ENCODE results near the gene CCDC61.

CCDC61 gene

DNA sequence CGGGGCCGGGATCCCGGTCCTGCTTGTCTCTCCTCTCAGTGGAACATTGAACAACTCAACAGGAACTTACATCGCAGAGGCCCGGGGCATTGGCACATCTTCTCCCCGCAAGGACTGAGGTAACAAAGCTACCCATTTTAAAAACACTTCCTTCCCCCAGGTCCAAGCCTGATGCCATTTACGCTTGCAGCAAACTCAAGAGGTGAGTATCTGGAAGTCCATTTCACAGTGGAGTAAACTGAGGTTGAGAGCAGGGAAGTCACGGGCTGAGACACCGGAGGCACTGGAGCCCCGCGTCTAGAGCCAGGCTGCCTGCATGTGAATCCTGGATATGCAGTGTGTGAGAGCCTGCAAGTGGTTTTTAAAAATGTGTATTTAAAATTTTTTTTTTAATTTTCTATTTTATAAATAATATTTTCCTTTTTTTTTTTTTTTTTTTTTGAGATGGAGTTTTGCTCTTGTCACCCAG, 28.1 kb downstream of the CCDC61 start:
- Histone ChIP-seq H3K27ac (ENCODE audit: low read depth, low read length) (no peak overlapping the region), H4K8ac (ENCODE audit: low read depth, low read length) (no peak overlapping the region), H3K79me1 (ENCODE audit: low read length) (no peaks in the 10 kb centered on the region), H3K4me1 (ENCODE audit: control insufficient read depth, low read depth, low read length) (no peaks in the 10 kb centered on the region), H4K5ac (ENCODE audit: low read length) (no peak overlapping the region), H2BK5ac (ENCODE audit: low read length) (no peak overlapping the region), H3K27me3 (ENCODE audit: insufficient read depth, low read length, poor library complexity) (no peaks in the 10 kb centered on the region), H2BK120ac (ENCODE audit: low read depth, low read length) (no peak overlapping the region), H3K9ac (ENCODE audit: low read length) (no peak overlapping the region), H2BK15ac (replicated peaks; ENCODE audit: low read depth) (no peak overlapping the region), H3K36me3 (ENCODE audit: control insufficient read depth, insufficient read depth, low read length) (no peaks in the 10 kb centered on the region), H3K18ac (ENCODE audit: low read length) (no peak overlapping the region), H3K79me2 (ENCODE audit: control insufficient read depth, insufficient read depth, low read length) (no peaks in the 10 kb centered on the region), H2AK5ac (ENCODE audit: low read length) (no peak overlapping the region), H3K4me2 (ENCODE audit: low read length) (no peak overlapping the region), H3K56ac (ENCODE audit: low read length) (no peak overlapping the region), H3K23ac (ENCODE audit: low read length) (no peak overlapping the region), H3K4ac (ENCODE audit: low read depth, low read length) (no peak overlapping the region), H3K4me3 (ENCODE audit: low read length) (no peak overlapping the region)
- no CpG with 5 or more reads among the region's 11 CpGs for WGBS (ENCODE audit: extremely low coverage, insufficient coverage, low lambda C conversion rate)
- DNase-seq, result no peak

DNA sequence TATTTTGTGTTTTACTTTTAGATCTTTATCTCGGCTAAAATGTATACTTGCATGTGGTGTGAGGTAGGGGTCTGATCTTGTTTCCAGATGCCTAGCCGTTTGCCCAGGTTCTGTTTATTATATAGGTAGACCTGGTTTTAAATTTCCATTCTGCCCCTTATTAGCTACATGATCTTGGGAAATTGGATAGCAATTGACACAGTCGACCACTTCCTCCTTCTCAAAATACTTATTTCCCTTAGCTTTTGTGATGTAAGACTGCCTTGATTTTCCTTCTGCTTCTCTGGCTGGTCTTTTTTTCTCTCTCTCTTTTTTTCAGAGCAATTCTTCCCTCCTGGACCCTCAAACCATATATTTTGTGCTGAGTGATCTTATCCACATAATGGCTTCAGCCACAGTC, 30.6 kb downstream of the CCDC61 start:
- no peaks in the 10 kb centered on the region for H3K27me3 ChIP-seq (ENCODE audit: insufficient read depth, low read length, poor library complexity)
- H2BK15ac ChIP-seq (replicated peaks; ENCODE audit: low read depth), result no peak overlapping the region
- H3K9ac ChIP-seq (ENCODE audit: low read length), result no peak overlapping the region
- no peak overlapping the region for H2BK5ac ChIP-seq (ENCODE audit: low read length)
- H3K79me1 ChIP-seq (ENCODE audit: low read length), result no peaks in the 10 kb centered on the region
- no peak overlapping the region for H4K8ac ChIP-seq (ENCODE audit: low read depth, low read length)
- WGBS (ENCODE audit: extremely low coverage, insufficient coverage, low lambda C conversion rate), result no CpG with 5 or more reads among the region's 3 CpGs
- no peak overlapping the region for H3K23ac ChIP-seq (ENCODE audit: low read length)
- no peak overlapping the region for H4K5ac ChIP-seq (ENCODE audit: low read length)
- no peaks in the 10 kb centered on the region for H3K4me1 ChIP-seq (ENCODE audit: control insufficient read depth, low read depth, low read length)
- H3K18ac ChIP-seq (ENCODE audit: low read length), result no peak overlapping the region
- no peak overlapping the region for H3K56ac ChIP-seq (ENCODE audit: low read length)
- H3K79me2 ChIP-seq (ENCODE audit: control insufficient read depth, insufficient read depth, low read length), result no peaks in the 10 kb centered on the region
- no peak overlapping the region for H3K4me2 ChIP-seq (ENCODE audit: low read length)
- no peak overlapping the region for H3K4me3 ChIP-seq (ENCODE audit: low read length)
- H3K27ac ChIP-seq (ENCODE audit: low read depth, low read length), result no peak overlapping the region
- no peaks in the 10 kb centered on the region for H3K36me3 ChIP-seq (ENCODE audit: control insufficient read depth, insufficient read depth, low read length)
- no peak overlapping the region for H3K4ac ChIP-seq (ENCODE audit: low read depth, low read length)
- DNase-seq, result no peak
- H2BK120ac ChIP-seq (ENCODE audit: low read depth, low read length), result no peak overlapping the region
- H2AK5ac ChIP-seq (ENCODE audit: low read length), result no peak overlapping the region

DNA sequence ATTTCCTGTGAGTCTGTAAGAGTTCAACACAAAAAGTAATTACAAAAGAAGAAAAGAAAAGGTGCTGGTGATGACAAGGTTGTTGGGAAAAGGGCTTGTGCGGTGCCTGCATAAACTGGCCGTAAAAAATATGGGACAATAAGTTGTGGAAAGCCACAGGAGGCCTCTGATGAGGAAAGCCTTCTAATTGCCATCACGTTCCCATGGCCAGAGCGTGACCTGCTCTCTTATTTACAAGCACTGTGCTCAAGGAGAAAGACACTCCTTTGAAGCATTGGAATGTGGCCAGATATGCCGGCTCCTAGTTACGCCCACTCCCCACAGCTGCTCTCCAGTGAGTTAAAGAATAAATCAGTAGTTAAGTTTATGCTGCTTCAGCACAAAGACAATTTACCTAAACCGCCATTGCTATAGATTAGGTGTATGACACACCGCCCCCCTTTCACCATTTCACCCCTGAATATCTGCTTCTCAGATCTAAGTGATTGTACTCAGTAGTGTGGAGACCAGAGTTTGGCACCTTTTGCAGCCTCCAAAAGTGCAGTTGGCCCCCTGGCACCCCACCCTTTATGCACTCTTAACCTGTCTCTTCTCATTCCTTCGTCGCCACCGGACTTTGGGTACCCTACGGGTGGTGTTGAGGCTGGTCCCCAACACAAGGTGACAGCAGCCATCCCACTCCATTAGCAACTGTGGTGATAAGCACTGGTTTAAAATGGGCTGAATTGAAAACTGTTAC, 35.7 kb downstream of the CCDC61 start:
- no peak overlapping the region for H3K23ac ChIP-seq (ENCODE audit: low read length)
- H3K36me3 ChIP-seq (ENCODE audit: control insufficient read depth, insufficient read depth, low read length), result no peaks in the 10 kb centered on the region
- H3K27ac ChIP-seq (ENCODE audit: low read depth, low read length), result no peak overlapping the region
- H3K56ac ChIP-seq (ENCODE audit: low read length), result no peak overlapping the region
- no peaks in the 10 kb centered on the region for H3K79me1 ChIP-seq (ENCODE audit: low read length)
- no peak overlapping the region for H2AK5ac ChIP-seq (ENCODE audit: low read length)
- no peak overlapping the region for H2BK5ac ChIP-seq (ENCODE audit: low read length)
- WGBS (ENCODE audit: extremely low coverage, insufficient coverage, low lambda C conversion rate), result no CpG with 5 or more reads among the region's 12 CpGs
- no peak overlapping the region for H3K4me2 ChIP-seq (ENCODE audit: low read length)
- H4K5ac ChIP-seq (ENCODE audit: low read length), result no peak overlapping the region
- H3K9ac ChIP-seq (ENCODE audit: low read length), result no peak overlapping the region
- no peaks in the 10 kb centered on the region for H3K4me1 ChIP-seq (ENCODE audit: control insufficient read depth, low read depth, low read length)
- H2BK120ac ChIP-seq (ENCODE audit: low read depth, low read length), result no peak overlapping the region
- no peaks in the 10 kb centered on the region for H3K27me3 ChIP-seq (ENCODE audit: insufficient read depth, low read length, poor library complexity)
- DNase-seq, result no peak
- H3K4me3 ChIP-seq (ENCODE audit: low read length), result no peak overlapping the region
- H2BK15ac ChIP-seq (replicated peaks; ENCODE audit: low read depth), result no peak overlapping the region
- H3K18ac ChIP-seq (ENCODE audit: low read length), result no peak overlapping the region
- H3K4ac ChIP-seq (ENCODE audit: low read depth, low read length), result no peak overlapping the region
- no peak overlapping the region for H4K8ac ChIP-seq (ENCODE audit: low read depth, low read length)
- H3K79me2 ChIP-seq (ENCODE audit: control insufficient read depth, insufficient read depth, low read length), result no peaks in the 10 kb centered on the region

DNA sequence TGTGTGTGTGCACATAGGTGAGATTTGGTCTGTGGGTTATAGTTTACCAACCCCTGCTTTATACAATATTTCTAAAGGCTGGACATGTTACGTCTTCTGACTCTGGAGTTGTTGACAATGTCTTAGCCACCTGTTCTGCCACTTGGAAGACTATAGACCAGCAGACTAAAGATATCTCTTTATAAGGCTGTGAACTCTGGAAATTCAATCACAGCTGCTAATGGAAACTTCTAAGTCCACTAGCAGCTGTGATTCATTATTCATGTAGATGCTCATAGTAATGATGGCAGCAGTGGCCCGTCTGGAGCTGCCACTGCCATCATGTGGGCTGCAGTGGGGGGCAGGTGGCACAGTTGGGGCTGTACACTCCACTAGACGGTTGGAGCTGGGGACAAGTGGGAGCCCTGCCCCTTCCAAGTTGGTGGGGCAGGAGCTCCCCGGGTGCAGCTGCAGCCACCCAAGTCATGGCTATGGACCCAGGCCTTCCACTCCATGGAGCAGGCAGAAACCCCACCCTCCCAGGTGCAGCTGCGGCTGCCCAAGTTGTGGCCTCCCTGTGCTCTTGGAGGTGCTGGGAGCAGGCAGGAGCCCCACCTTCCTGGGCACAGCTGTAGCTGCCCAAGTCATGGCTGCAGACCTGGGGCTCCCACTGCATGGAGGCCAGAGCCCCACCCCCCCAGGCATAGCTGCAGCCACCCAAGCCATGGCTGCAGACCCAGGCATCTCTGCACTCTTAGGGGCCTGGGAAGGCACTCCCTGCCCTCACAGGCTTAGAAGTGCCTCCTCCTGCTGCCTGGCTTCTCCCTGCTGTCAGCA, 36.7 kb downstream of the CCDC61 start:
- Histone ChIP-seq H2AK5ac (ENCODE audit: low read length) (no peak overlapping the region), H3K27me3 (ENCODE audit: insufficient read depth, low read length, poor library complexity) (no peaks in the 10 kb centered on the region), H3K27ac (ENCODE audit: low read depth, low read length) (no peak overlapping the region), H3K4me3 (ENCODE audit: low read length) (no peak overlapping the region), H3K9ac (ENCODE audit: low read length) (no peak overlapping the region), H2BK5ac (ENCODE audit: low read length) (no peak overlapping the region), H2BK15ac (replicated peaks; ENCODE audit: low read depth) (no peak overlapping the region), H4K5ac (ENCODE audit: low read length) (no peak overlapping the region), H3K36me3 (ENCODE audit: control insufficient read depth, insufficient read depth, low read length) (no peaks in the 10 kb centered on the region), H3K4me1 (ENCODE audit: control insufficient read depth, low read depth, low read length) (no peaks in the 10 kb centered on the region), H3K4ac (ENCODE audit: low read depth, low read length) (no peak overlapping the region), H3K23ac (ENCODE audit: low read length) (no peak overlapping the region), H2BK120ac (ENCODE audit: low read depth, low read length) (no peak overlapping the region), H4K8ac (ENCODE audit: low read depth, low read length) (no peak overlapping the region), H3K4me2 (ENCODE audit: low read length) (no peak overlapping the region), H3K18ac (ENCODE audit: low read length) (no peak overlapping the region), H3K56ac (ENCODE audit: low read length) (no peak overlapping the region), H3K79me2 (ENCODE audit: control insufficient read depth, insufficient read depth, low read length) (no peaks in the 10 kb centered on the region), H3K79me1 (ENCODE audit: low read length) (no peaks in the 10 kb centered on the region)
- no peak for DNase-seq
- no CpG with 5 or more reads among the region's 5 CpGs for WGBS (ENCODE audit: extremely low coverage, insufficient coverage, low lambda C conversion rate)

DNA sequence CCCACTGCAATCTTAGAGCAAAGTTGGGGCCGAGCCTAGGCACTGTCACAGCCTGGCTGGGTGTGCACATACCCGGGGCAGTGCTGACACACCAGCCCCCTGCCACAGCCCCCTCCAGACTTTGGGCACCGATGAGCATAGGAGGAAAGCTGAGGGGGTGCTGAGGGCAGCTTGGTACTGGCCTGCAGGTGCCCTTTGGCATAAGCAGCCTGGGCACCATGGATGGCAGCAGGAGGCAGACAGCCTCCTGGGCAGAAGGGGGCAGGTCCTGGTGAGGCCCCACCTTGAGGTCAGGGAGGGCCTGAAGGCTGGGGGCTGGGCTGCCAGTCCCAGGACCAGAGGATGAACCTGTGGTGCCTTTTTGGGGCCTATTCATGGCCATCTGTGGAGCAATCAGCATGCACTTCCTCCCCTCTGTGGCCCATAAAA, 37.3 kb downstream of the CCDC61 start:
- no peak for DNase-seq
- Histone ChIP-seq H3K4me2 (ENCODE audit: low read length) (no peak overlapping the region), H3K27me3 (ENCODE audit: insufficient read depth, low read length, poor library complexity) (no peaks in the 10 kb centered on the region), H3K18ac (ENCODE audit: low read length) (no peak overlapping the region), H3K4ac (ENCODE audit: low read depth, low read length) (no peak overlapping the region), H3K4me1 (ENCODE audit: control insufficient read depth, low read depth, low read length) (no peaks in the 10 kb centered on the region), H2BK15ac (replicated peaks; ENCODE audit: low read depth) (no peak overlapping the region), H2BK5ac (ENCODE audit: low read length) (no peak overlapping the region), H4K5ac (ENCODE audit: low read length) (no peak overlapping the region), H2BK120ac (ENCODE audit: low read depth, low read length) (no peak overlapping the region), H3K79me1 (ENCODE audit: low read length) (no peaks in the 10 kb centered on the region), H3K23ac (ENCODE audit: low read length) (no peak overlapping the region), H3K79me2 (ENCODE audit: control insufficient read depth, insufficient read depth, low read length) (no peaks in the 10 kb centered on the region), H3K27ac (ENCODE audit: low read depth, low read length) (no peak overlapping the region), H4K8ac (ENCODE audit: low read depth, low read length) (no peak overlapping the region), H3K9ac (ENCODE audit: low read length) (no peak overlapping the region), H3K56ac (ENCODE audit: low read length) (no peak overlapping the region), H3K4me3 (ENCODE audit: low read length) (no peak overlapping the region), H3K36me3 (ENCODE audit: control insufficient read depth, insufficient read depth, low read length) (no peaks in the 10 kb centered on the region), H2AK5ac (ENCODE audit: low read length) (no peak overlapping the region)
- WGBS (ENCODE audit: extremely low coverage, insufficient coverage, low lambda C conversion rate), result no CpG with 5 or more reads among the region's 3 CpGs
